SHP77 treated with DMSO at 0.1 percent for 48 hours (cell line): Measurements from ENCODE around the gene BYSL.

Source experiments
- DNase-seq: peaks from one replicate; lab custom pipeline; 2025; lab: John Stamatoyannopoulos, UW

BYSL gene, protein sequence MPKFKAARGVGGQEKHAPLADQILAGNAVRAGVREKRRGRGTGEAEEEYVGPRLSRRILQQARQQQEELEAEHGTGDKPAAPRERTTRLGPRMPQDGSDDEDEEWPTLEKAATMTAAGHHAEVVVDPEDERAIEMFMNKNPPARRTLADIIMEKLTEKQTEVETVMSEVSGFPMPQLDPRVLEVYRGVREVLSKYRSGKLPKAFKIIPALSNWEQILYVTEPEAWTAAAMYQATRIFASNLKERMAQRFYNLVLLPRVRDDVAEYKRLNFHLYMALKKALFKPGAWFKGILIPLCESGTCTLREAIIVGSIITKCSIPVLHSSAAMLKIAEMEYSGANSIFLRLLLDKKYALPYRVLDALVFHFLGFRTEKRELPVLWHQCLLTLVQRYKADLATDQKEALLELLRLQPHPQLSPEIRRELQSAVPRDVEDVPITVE

DNA sequence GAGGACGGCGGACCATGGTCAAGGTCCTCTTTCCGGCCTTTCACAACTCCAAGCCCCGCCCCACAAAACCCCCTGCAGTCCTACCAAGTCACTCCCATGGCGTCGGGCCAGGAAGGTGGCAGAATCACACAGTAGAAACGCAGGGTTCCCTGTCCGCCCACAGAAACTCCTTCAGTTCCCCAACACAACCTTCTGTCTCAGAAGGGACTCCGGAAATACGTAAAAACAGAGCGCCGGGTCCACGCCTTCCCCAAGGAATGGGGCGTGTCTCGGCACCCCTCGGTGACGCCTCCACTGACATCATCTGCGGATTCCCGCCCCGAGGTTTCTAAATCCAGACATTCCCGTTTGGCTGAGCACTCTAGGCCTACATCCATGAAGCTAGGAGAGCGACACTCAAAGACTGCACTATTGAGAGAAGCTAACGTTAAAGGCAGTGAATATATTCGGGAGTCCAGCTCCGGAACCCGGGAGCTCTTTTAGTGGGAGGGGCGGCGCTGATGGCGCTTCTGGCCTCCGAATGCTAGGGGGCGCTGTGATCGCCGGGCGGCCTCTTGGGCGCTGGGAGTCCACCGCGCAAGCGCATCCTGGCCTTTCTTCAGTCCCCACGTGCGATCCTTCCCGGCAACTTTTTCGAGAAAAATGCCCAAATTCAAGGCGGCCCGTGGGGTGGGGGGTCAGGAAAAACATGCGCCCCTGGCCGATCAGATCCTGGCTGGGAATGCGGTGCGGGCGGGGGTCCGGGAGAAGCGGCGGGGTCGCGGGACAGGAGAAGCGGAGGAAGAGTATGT is at the start of gene BYSL, which contains the start of gene MED20:
TSS of gene BYSL (plus strand) at position 579 of the 791 bp plus-strand sequence. CDS start at position 643, 64 bp downstream.
TSS of gene MED20 (minus strand) at position 219 of the 791 bp plus-strand sequence. CDS start at position 98, 121 bp downstream.
- DNase-seq: peak; percentile 85

DNA sequence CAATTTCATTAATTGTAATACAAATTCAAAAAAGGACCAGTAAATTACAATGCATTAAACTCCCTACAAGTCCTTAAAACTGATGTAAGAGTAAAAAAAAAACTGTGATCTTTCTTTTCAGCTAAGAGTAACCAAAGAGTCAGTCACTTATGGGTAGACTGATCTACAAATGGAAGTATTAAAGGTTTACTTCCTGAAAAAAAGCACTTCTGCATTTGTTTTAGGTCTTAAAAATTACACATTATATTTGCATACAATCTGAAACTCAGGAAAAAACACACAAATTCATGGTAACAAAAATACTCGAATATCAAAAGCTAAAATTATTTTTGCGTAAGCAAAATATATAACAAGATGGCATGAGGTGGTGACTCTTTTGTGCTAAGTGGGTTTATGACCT is 49.6 kb upstream of the BYSL start:
- no peak for DNase-seq

DNA sequence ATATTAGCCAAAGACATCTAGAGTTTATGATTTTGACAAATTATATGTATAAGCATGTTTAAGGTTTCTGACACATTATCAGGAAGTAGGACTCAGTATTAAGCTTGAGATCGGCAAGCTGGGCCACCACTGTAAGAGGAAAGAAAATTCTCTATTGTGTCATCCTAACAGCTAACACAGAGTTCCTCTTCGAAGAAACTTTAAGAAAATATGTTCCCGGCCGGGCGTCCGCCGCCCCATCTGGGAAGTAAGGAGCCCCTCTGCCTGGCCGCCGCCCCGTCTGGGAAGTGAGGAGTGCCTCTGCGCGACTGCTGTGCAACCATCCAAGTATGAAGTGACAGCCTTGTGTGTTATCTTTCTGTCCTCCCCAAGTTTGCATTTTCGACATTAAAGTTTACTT is 49.2 kb upstream of the BYSL start:
- no peak for DNase-seq

GRCh38 chr6:41874741-41875140 is 46.6 kb upstream of the BYSL start:
- no peak for DNase-seq

DNA sequence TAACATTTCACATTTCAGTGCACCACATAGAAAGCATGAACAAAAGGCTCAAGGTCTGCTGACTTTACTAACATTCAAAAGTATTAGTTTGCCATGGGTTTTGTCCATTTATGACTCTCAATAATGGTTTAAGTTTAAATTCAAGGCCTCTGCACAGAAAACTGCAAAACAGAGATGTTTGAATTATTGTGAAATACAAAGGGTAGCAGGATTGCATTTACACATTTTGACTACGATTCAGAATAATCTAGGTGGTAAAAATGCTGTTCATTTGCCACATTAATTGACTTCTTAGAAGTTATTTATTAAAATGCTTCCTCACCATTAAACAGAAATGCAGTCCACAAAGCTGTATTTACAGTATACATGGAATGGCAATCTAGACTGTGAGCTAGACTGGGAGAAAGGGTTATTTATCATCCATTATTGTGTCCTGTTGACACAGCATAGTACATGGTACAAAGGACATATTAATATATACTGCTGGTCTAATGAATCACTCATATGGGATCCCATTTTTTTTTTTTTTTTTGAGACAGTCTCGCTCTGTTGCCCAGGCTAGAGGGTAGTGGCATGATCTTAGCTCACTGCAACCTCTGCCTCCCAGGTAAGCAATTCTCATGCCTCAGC is 44.1 kb upstream of the BYSL start:
- no peak for DNase-seq

DNA sequence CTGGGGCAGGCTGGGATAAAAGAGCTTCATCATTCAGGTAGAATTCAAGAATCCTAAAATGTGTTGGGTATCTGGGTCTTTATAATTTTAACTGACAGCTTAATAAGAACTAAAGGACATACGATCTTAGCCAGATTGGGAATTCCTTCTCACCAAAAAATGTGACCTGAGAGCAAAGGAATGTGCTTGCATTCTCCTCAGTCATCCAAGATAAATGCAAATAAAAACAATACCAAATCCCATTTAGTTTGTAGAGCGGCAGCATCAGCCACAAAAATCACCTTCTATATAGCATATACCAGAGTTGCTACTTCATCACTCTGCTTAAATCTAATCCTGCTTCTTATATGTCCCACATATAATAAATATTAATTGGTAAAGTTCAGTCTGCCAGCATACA is 43.1 kb upstream of the BYSL start:
- DNase-seq: no peak

DNA sequence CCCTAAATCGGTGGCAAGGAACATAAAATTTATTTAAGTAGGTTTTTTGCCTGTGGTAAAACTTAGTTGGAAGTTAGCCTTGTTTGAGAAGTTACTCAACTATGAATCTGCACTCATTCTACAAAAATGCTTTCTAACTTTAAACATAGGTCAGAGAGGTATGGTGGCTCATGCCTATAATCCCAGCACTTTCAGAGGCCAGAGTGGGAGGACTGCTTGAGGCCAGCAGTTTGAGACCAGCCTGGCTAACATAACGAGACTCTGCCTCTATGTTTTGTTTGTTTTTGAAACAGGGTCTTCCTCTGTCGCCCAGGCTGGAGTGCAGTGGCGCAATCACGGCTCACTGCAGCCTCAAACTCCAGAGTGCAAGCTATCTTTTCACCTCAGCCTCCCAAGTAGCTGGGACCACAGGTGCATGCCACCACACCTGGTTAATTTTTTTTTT is 42.3 kb upstream of the BYSL start:
- DNase-seq: no peak

DNA sequence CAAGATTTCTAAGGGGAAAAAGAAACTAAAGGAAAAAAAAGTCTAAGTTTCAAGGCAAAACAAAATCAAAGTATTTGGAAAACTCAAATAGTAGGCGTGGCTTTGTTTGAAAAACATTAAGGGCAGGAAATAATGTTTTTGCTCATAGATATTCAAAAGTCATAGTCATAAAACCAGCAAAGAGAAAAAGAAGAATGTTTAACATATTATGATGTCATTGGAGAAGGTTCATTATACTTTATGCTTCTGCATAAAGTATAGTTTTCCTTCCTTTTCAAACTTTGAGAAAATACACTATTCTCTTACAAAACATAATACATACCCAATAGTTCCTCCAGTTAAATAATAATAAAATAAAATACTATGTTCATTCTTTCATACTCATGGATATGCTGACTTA is 39.8 kb upstream of the BYSL start:
- no peak for DNase-seq

DNA sequence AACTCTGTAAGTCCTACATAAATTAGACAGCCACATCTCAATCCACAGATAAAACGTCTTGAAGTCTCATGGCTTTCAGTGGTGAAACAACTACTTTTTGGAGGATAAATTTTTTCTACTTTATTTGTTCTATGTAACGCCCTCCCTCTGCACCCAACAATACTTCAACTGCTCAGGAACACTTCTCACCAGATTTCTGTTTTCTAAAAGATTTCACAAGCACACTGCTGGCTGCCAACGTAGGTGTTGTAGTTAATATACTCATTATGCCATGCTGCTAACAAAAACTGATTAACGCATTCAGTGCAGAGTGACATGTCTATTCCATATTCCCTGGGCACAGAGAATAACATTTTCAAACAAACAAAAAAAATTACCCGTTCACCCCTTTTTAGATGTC is 36.3 kb upstream of the BYSL start:
- DNase-seq: no peak

- no peak for DNase-seq
Observed at GRCh38 chr6:41885930-41886329, 35.4 kb upstream of the BYSL start.

DNA sequence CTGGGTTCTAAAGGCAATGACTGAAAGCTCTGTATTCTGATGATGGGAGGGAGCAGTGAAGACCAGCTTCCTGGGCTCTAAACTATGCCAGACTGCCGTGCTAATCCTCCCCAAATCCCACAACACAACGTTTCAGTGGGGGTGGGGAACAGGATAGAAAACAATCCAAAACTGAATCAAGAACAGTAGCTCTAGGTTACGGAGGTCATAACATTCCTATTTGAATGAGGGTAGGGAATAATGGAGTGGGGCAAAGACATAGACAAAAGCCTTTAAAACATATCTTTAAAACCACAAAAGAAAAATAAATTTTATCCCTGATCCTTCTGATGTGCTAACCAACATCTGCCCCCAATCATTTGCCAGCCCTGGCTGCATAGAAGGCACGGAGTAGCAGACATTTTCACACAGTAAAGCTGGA is 34.0 kb upstream of the BYSL start:
- DNase-seq: no peak

DNA sequence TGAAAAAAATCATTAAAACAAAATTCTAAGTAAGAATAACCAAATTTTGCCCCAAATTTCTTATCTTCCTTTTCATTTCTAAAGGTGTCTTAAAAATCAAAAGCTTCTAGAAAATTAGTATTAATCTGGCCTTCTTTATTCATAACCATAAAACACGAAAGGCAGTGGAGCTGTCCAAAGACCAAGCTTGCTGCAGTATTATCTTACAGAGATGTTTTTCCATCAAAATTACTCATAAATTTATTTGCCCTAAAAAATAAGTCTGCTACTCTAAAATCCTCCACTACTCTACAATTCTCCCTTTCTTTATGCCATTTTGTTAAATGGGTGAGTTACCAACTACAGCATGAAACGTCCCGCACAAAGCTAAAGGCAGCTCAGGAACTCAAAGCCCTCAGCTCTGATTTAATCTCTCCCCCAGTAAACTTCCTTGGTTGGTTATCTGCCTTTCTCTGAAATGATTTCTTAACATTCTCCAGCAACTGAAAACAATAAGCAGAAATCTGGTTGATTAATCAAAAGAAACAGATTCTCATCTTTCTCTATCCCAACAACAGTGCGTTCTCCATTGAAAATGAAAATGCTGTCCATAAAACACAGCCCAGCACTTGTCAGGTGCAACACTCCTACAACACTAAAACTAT is 28.3 kb upstream of the BYSL start:
- no peak for DNase-seq

DNA sequence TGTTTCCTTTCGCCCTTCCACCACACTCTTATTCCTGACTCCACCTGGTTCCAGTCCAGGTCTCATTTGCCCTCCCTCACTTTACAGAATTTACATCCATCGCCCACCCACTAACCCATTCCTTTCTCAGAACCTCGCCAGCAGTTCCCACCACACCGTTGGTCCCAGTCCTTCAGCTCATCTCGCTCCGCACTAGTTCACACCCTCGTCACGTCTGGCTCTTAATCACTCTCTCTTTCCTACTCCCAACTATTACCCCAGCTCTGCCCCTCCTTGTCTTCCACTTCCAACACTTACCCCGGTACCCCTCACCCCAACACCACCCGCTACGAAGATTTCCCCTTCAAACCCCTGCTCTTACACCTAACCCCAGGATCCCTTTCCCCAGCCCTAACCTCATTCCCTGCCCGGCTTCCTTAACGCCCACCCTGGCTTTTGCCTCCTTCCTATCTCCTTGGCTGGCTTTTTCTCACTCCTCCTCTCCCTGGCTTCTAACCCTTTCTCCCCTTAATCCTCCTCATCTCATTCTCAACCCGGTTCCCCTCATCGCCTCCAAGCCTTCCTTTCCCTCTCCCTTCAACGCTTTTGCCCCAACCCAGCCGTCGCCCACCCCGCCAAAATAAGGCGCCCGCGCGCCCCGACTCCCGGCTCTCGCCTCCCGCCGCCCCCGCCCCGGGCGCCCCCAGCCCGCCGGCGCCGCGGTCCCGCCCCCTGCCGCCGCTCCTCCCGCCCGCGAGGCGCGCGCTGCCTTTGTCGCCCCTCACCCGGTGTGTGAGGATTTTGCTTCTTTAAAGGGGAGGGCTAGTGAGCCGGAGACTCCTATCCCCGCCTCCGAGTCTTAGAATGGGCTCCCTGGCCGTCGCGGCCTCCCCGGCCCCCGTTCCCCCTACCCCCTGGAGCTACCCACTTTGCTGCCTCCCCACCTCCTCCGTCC is 26.7 kb upstream of the BYSL start:
- no peak for DNase-seq

DNA sequence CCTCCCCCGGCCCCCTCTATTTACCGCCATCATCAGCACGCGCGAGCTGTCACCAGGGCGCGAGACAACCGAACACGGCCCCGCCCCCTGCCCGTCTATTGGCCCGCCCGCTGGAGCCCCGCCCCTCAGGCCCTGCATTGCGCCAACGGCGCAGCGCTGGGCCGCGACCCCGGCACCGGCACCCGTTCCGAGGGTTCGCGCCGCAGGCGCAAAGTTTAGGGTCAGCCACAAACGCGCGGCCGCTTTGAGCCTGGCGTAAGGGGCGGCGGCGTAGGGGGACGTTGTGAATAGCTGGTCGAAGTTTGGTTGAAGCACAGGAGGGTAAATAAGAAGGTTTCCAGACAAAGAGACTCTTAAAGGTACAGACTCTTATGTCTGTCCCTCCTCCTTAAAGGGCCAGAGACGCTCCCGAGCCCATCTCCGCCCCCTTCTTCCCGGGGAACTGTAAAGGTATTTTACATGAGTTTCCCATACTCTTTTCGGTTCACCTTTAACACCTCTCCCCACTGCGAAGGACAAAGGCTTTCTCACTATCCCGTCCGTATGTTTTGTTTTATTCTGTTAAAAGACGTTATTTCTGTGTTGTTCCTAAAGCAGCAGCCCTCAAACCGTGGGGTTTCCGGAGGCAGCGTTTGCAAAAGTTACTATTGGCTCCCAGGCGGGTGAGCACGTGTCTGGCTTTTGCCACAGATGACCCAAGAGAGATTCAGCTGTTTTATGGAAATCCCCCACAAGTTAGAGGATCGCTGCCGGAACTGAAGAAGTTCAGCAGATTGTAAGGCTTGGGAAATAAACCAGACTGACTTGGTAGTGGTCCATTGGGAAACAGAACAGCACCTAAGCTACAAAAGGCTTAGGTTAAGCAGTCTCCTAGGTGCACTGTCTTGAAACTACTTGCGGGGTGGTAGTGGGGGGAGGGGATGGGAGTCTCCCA is 25.7 kb upstream of the BYSL start, which contains the start of gene USP49:
TSS of gene USP49 (minus strand) at position 76 of the 934 bp plus-strand sequence. CDS start 88,392 bp downstream, outside the sequence.
- DNase-seq: peak; percentile 56

DNA sequence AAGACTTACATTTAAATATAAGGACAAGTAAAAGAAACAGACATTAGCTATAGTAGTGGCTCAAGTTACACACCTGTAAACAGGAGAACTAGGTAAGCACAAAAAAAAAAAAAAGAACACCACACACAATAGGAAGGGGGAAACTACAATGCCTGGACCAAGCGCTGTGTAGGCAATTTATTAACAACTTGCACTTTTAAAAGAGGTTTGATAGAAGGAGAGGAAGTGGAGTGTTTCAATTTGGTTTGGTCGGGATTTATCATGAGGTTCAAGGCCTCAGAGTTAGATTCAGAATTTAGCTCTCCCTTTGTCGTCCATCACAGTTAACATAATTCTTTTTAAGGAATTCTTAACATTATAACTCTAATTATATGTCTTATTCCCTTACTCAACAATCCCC is 25.0 kb upstream of the BYSL start:
- no peak for DNase-seq

DNA sequence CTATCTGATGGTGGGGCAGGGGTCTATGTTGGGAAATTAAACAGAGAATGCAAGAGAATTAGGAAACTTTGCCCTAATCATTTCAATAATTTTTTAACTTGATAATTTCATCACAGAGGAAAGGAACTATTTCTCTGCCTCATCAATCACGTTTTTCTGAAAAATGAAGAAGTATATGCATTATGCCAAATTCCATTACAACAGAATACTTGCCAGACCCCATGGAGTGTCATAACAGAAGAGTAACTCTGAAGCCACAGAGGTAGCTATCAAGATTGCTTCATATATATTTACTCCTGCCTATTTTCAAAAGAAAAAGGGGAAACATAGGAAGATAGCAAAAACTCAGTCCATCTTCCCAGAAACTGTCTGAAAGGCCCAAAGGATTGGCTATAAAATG is 20.4 kb upstream of the BYSL start:
- no peak for DNase-seq

DNA sequence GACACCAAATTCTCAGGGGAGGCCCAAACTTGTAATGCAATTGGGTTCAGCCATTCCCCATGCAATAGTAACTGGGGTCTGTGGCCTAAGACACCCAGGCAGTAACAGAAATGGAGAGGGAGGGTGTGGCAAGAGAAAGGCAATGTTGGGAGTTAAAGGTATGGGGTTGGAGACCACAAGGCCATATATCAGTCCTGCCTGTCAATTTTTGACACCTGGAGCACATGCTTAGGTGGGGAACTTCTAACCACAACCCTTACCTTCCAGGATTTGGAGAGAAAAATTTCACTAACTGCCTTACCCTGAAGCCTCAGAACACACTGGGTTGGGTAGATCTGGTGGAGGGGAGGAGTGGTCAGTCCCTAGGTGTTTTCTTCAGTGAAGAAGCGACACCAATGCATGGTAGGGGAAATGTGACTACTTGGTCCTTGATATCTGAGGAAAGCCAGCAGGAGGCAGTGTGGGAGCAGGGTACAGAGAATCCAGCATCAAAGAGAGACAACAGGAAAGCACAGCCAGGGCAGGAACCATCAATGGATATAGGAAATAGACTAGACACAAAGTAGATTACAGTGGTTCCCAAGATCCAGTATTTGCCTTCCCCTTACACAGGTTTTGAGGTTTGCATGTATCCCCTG is 19.3 kb upstream of the BYSL start:
- DNase-seq: no peak

DNA sequence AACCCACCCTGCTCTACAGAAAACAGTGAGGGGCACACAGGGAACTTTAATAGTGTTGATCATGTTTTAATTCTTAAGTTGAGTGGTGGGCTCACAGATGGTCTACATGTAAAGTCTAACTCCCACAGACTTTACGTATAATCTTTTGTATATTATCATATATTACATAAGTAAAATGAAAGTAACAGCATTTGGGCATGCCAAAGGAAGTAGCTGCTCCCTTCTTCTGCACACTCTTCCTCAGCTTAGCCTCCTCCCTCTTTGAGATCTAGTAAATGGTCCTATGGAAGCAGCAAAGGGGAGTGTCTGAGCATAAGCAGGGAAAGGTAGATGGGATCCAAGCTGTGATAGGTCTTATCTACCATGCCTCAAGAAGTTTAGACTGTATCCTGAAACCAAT is 11.6 kb upstream of the BYSL start:
- no peak for DNase-seq

DNA sequence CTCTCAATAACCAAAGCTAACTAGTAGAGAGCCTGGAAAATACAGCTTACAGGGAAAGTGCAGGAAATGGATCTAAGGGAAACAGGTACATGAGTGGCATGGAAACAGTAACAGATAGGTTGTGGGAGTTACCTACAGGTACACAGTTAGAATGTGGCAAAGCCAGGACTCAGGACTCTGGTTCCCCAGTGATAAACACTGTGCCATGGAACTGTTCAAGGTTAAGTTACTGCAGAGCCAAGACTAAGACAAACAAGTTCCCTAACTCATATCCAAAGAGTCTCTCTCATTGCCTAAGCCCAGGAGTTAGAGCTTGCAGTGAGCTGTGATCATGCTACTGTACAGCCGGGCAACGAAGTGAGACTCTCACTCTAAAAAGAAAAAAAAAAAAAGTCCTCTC is 7.0 kb upstream of the BYSL start:
- no peak for DNase-seq
